ENCODE data around the gene HTRA3. TPM values are rescaled to one million over a fixed set of nuclear protein-coding genes. Genes with fewer than 3 reads are reported as not detected.

HTRA3 gene
- not detected in 2 replicates for total RNA-seq (2014; rRNA removed; shearing (Covaris generic))

DNA sequence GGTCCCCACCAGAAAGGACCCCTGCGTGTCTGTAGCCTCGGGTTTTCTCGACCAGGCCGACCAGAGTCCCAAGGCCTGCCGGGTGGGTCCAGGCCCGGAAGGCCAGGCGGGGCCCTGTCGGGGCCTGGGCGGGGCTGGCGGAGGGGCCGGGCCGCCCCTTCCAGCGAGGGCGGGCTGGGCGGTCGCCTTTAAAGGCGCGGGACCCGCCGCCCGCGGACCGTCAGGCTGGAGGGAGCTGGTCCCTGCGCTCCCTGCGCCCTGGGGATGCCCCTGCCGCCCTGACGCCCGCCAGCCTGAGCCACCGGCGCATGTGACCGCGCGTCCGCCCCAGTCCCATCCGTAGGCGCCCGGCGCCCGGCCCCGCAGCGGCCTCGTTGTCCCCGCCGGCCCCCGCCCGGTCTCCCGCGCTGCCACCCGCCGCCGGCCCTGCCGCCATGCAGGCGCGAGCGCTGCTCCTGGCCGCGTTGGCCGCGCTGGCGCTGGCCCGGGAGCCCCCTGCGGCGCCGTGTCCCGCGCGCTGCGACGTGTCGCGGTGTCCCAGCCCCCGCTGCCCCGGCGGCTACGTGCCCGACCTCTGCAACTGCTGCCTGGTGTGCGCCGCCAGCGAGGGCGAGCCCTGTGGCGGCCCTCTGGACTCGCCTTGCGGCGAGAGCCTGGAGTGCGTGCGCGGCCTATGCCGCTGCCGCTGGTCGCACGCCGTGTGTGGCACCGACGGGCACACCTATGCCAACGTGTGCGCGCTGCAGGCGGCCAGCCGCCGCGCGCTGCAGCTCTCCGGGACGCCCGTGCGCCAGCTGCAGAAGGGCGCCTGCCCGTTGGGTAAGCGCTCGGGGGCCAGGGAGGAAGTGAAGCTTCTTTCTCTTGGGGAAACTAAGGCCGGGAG, at the start of gene HTRA3:
TSS of gene HTRA3 (plus strand) at position 220 of the 883 bp plus-strand sequence. CDS start at position 435, 215 bp downstream.
- no peak for DNase-seq (ENCODE audit: low spot score)

DNA sequence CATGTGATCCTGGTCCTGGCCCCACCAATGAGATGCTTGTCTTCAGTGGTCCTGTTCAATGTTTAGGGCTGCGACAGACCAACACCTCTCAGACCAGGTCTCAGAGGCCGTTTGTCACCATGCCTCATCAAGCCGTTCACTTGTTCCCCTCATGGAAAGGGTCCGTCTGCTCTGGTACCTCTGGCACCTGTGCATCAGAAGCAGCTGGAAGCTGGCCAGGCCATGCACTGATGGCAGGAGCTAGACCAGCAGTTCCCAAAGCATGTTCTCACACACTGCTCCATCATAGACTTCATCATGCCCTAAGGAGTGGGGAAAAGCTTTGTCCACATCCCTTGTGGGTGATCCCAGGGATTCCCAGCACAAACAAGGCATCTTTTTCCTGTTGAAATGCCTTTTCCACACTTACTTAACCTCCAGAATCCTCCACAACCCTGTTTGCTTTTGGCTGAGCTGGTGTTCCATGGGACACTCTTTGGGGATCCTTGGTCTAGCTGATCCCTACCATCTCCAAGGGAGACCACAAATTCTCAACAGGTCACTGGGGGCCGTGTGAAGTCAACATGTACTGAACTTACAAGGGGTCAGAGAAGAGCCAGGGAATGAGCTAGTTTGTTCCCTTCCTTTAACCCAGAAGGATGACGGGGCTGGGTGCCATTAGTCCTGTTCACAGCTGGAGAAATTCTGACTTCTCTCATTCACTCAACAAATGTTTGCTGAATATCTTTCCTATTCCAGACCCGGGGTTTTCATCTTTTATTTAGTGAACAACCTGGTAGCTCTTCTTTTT, 48.7 kb upstream of the HTRA3 start:
- no peak for DNase-seq (ENCODE audit: low spot score)

DNA sequence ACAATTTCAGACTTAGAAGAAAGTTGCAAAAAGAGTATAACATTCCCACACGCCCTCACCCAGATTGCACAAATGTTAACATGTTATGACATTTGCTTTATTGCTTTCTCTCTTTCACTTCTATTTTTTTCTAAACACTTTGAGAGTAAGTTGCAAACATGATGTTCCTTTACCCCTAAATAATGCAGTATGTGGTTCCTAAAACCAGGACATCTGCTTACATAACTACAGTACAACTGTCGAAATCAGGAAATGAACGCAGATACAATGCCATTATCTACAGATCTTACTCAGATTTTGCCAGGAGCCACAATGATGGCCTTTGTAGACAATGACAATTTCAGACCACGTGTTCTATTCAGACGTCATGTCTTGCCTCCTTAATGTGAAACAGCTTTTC, 48.1 kb upstream of the HTRA3 start:
- no peak for DNase-seq (ENCODE audit: low spot score)

GRCh38 chr4:8221985-8222384, 47.6 kb upstream of the HTRA3 start:
- no peak for DNase-seq (ENCODE audit: low spot score)

DNA sequence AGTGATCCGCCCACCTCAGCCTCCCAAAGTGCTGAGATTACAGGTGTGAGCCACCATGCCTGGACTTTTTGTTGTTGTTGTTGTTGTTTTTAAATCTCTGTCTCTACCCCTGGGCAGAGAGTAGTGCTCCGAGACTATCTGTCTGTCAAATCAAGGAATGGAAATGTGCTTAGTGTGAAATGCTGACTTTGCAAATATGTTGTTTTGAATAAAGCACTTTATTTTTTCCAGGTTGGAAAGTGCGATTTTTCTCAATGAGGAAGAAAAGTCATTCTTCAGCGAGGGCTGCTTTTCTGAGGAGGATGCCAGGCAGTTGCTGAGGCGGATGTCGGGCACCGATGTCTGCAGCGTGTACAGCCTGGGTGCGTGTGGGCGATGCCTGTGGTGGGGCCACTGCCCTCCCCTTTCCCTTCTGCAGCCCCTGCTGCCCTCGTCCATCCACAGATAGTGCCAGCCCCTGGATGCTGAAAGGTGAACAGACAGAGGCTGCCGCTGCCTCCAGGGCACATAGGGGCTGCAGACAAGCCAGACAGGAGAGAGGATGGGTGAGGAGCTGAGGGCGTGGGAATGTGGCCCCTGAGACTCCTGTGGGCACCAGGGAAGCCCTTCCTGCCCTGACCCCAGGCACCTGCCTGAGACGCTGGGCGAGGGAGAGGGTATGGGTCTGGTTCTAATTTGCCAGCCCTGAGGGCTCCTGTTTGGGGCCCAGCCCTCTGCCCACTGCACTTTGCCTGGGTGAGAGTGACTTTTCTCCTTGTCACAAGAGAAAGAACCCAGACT, 46.8 kb upstream of the HTRA3 start:
- DNase-seq (ENCODE audit: low spot score) = no peak

GRCh38 chr4:8224267-8224974, 45.1 kb upstream of the HTRA3 start:
- DNase-seq (ENCODE audit: low spot score) = no peak

GRCh38 chr4:8224975-8225625, 44.5 kb upstream of the HTRA3 start:
- DNase-seq (ENCODE audit: low spot score) = no peak

- DNase-seq (ENCODE audit: low spot score) = no peak
These were observed 43.7 kb upstream of the HTRA3 start for GRCh38 chr4:8225706-8226443.

GRCh38 chr4:8227201-8227770, 42.3 kb upstream of the HTRA3 start:
- no peak for DNase-seq (ENCODE audit: low spot score)

DNA sequence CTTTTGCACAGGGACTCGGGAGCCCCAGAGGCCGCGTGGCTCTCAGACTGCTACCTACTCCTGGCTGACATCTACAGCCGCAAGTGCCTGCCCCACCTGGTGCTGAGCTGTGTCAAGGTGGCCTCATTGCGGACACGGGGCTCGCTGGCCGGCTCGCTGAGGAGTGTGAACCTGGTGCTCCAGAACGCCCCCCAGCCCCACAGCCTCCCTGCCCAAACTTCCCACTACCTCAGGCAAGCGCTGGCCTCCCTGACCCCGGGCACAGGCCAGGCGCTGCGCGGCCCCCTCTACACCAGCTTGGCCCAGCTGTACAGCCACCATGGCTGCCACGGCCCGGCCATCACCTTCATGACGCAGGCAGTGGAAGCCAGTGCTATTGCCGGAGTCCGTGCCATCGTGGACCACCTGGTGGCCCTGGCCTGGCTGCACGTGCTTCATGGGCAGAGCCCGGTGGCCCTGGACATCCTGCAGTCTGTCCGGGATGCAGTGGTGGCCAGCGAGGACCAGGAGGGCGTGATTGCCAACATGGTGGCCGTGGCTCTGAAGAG, 41.7 kb upstream of the HTRA3 start:
- no peak for DNase-seq (ENCODE audit: low spot score)

DNA sequence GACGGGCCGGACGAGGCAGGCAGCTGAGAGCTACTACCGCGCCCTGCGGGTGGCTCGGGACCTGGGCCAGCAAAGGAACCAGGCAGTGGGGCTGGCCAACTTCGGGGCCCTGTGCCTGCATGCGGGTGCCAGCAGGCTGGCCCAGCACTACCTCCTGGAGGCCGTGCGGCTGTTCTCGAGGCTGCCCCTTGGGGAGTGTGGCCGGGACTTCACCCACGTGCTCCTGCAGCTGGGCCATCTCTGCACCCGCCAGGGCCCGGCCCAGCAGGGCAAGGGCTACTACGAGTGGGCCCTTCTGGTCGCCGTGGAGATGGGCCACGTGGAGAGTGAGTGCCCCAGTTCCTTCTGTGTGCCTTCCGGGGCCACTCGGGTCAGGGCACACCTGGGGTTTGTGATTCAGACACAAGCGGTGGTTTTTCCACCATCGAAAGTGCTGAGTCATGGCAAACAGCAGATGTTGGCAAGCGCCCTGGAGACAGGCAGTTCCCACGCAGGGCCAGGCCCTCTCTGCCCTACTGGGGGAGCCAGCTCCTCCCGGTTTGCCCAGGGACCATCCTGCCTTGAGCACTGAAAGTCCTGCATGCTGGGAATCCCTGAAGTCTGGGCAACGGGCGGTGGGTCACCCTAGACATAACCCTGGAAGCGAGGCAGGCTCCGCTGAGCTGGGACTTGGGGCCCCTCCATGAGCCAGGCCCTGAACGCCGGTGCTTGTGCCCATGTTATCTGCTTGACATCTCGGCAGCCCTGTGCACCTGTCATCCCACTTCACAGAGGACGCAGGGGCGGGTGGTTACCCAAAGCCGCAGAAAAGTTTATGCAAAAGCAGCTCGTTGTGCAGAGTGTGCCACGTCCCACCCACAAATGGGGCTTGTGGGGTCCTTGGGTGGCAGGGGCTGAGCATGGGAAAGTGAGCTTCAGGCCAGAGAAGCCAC, 41.0 kb upstream of the HTRA3 start:
- DNase-seq (ENCODE audit: low spot score) = no peak

- no peak for DNase-seq (ENCODE audit: low spot score)
These were observed 40.1 kb upstream of the HTRA3 start for GRCh38 chr4:8229331-8229975.

DNA sequence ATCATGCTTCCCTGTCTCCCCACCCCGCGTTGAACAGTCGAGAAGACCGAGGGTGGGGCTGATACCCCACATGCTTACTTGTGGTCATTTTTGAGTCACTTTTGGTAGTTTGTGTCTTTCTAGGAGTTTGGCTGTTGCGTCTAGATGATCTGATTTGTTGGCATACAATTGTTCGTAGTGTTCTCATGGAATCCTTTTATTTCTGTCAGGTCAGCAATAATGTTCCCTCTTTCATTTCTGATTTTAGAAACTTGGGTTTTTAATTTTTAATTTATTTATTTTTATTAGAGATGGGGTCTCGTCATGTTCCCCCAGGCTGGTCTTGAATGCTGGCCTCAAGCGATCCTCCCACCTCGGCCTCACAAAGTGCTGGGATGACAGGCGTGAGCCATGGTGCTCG, 39.5 kb upstream of the HTRA3 start:
- no peak for DNase-seq (ENCODE audit: low spot score)

DNA sequence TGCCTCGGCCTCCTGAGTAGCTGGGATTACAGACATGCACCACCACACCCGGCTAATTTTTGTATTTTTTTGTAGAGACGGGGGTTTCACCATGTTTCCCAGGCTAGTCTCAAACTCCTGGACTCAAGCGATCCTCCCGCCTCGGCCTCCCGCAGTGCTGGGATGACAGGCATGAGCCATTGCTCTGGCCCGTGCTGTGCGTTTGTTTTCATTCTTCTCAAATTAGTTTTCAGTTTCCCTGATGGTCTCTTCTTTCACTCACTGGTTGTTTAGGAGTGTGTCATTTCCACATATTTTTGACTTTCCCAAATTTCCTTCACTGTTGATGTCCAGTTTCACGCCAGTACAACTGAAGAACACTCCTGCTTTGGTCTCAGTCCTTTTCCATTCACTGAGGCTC, 38.7 kb upstream of the HTRA3 start:
- DNase-seq (ENCODE audit: low spot score) = no peak

DNA sequence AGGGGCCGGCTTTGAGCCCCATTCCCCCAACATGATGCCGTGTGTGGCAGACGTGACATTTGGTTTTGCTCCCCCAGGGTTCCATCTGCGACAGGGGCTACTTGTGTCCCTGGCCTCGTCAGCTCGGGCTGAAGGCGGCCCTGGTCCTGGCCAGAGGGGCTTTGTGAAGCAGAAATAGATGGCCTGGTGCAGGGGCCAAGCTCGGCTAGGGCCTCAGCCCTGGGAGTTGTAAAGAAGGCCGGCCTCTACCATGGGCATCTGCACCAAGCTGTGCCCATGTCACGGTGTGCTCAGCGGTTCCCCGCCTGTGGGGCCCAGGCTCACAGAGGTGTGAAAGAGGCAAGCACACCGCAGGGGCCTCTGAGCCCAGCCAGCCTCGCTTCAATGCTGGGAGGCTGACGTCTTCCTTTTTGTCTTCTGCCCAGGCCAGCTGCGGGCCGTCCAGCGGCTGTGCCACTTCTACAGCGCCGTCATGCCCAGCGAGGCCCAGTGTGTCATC, 38.0 kb upstream of the HTRA3 start:
- DNase-seq (ENCODE audit: low spot score) = no peak

GRCh38 chr4:8232748-8233147, 36.8 kb upstream of the HTRA3 start:
- DNase-seq (ENCODE audit: low spot score) = no peak

GRCh38 chr4:8233672-8234484, 35.7 kb upstream of the HTRA3 start:
- DNase-seq (ENCODE audit: low spot score) = no peak
